K562 (cell line): ENCODE data around the gene MEX3D. TPM values are rescaled to one million over a fixed set of nuclear protein-coding genes. Genes with fewer than 3 reads are reported as not detected.

Experiments used
- CBFA2T2 ChIP-seq: fragments of 450-650 bp; conservative IDR thresholded peaks from 2 replicates; pipeline ENCODE4 v1.6.1; 2017; ENCODE audit warnings: mild to moderate bottlenecking
- FOSL1 ChIP-seq: fragments of 200-800 bp; sonication (Bioruptor generic); conservative IDR thresholded peaks from 2 replicates; pipeline ENCODE4 v1.6.1; 2016; ENCODE audit warnings: missing genetic modification characterization, missing compliant biosample characterization
- JUND ChIP-seq, 2 experiments: IDR thresholded peaks; 2 replicates in 1 of 2; 3 replicates in 1 of 2; pipeline ENCODE4 v1.6.1; 2011; ENCODE audit warnings: borderline replicate concordance in 2 of 2, low read depth in 2 of 2, low read length in 2 of 2, improper control_type of control experiment in 1 of 2, missing biosample characterization in 1 of 2, missing genetic modification characterization in 1 of 2, missing genetic modification reagents in 1 of 2
- POLR3A ChIP-seq: IDR thresholded peaks from 2 replicates; pipeline ENCODE4 v1.6.1; 2011; ENCODE audit warnings: borderline replicate concordance, mild to moderate bottlenecking, moderate library complexity; ENCODE audit not compliant: insufficient read length, insufficient read depth; ENCODE audit errors: extremely low read depth
- SIRT6 ChIP-seq: IDR thresholded peaks from one replicate; pipeline ENCODE4 v1.6.1; 2012; ENCODE audit warnings: low read depth, mild to moderate bottlenecking, control low read depth, inconsistent platforms, low read length, moderate library complexity
- SMAD2 ChIP-seq: fragments of 150-350 bp; IDR thresholded peaks from 2 replicates; pipeline ENCODE4 v1.6.1; 2014; ENCODE audit warnings: low read depth, mild to moderate bottlenecking, low read length
- TEAD2 ChIP-seq: fragments of 450-650 bp; IDR thresholded peaks from 2 replicates; pipeline ENCODE4 v1.6.1; 2016; ENCODE audit warnings: missing genetic modification characterization, control low read depth, missing compliant biosample characterization
- U2AF1 ChIP-seq: fragments of 200-400 bp; formaldehyde crosslinking; optimal IDR thresholded peaks from 2 replicates; pipeline ENCODE3; 2017; ENCODE audit warnings: mild to moderate bottlenecking, low read depth, low read length, moderate library complexity
- ZNF263 ChIP-seq: sonication (generic); formaldehyde crosslinking; IDR thresholded peaks from 2 replicates; pipeline ENCODE4 v1.8.0; 2022; ENCODE audit warnings: mild to moderate bottlenecking, missing genetic modification reagents, borderline replicate concordance
- polyA plus RNA-seq, 8 experiments: library from polyadenylated mRNA; depleted of rRNA in 4 of 8; stranded (reverse) in 5 of 8; unstranded in 3 of 8; fragments of >200 nt; fragmentation: Nextera tagmentation in 2 of 8; fragmentation: Illumina TruSeq in 1 of 8; extraction: Ambion mirVana in 2 of 8; extraction: Trizol in 1 of 8; gene quantifications; 2 replicates each; pipeline versions ENCODE4 v1.2.1 to v1.2.3, GENCODE V29; 2011 to 2014; ENCODE audit warnings: inconsistent platforms in 1 of 8, missing spikeins in 1 of 8
- total RNA-seq, 7 experiments: library from RNA; depleted of rRNA in 6 of 7; stranded (reverse); fragments of >200 nt in 6 of 7; fragmentation: Illumina TruSeq in 2 of 7; extraction: Trizol in 2 of 7; gene quantifications; 2 replicates each; pipeline versions ENCODE4 v1.2.1 to v1.2.3, GENCODE V29; 2011 to 2021; ENCODE audit warnings: low replicate concordance in 1 of 7
- TF ChIP-seq, protein P1 (sequence below): fragments of 200-600 bp; sonication (generic); IDR thresholded peaks from one replicate; pipeline ENCODE4 v1.6.1; 2012; ENCODE audit warnings: mild to moderate bottlenecking, low read depth, low read length, inconsistent platforms
- TF ChIP-seq, protein P2 (sequence below): fragments of 450-650 bp; formaldehyde crosslinking; IDR thresholded peaks from 2 replicates; pipeline ENCODE4 v1.4.0; 2020; ENCODE audit warnings: mild to moderate bottlenecking
- TF ChIP-seq, protein P3 (sequence below): sonication (generic); formaldehyde crosslinking; IDR thresholded peaks from 2 replicates; pipeline ENCODE4 v1.8.0; 2023; ENCODE audit warnings: mild to moderate bottlenecking, missing genetic modification reagents

Gene MEX3D
- total and polyA plus RNA-seq, 9 of the 15 experiments (the other 6 are each of a cell fraction or from before 2014, with no cell fraction given), result 1.7 to 39.3 (median 5.7) TPM

DNA sequence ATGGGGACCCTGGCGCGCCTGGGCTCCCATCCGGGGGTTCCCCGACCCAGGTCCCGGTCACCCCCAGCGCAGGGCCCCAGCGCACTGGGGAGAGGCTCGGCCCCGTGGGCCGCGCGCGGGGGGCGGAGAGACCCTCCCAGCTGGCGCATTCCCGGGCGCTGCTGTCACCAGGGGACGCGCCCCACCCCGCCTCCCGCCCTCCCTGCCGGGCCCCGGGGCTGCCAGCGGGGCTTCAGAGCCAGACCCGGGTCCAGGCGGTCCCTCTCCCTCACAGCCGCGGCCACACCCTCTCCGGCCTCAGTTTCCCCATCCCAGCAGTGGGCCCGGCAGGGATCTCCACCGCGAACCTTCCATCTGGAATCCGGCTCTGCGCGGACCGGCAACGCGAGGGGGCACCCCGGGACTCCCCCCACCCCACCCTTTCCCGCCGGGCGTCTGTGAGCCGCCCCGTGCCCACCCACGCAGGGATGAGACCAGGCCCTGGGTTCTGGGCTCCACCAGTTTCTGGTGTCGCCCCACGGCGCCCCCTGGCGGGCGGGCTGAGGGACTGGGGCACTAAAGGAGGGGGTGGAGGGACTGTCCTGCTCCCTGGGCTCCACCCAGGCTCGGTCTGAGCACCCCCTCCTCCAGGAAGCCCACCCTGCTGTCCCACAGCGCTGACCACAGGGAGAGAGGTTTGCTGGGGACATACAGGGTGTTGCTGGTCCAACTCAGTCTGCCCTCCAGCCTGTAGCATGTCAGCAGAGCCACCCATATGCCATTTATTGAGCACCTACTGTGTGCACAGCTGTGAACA lies 54.4 kb downstream of the MEX3D start (continued):
- TF ChIP-seq, protein P1, sequence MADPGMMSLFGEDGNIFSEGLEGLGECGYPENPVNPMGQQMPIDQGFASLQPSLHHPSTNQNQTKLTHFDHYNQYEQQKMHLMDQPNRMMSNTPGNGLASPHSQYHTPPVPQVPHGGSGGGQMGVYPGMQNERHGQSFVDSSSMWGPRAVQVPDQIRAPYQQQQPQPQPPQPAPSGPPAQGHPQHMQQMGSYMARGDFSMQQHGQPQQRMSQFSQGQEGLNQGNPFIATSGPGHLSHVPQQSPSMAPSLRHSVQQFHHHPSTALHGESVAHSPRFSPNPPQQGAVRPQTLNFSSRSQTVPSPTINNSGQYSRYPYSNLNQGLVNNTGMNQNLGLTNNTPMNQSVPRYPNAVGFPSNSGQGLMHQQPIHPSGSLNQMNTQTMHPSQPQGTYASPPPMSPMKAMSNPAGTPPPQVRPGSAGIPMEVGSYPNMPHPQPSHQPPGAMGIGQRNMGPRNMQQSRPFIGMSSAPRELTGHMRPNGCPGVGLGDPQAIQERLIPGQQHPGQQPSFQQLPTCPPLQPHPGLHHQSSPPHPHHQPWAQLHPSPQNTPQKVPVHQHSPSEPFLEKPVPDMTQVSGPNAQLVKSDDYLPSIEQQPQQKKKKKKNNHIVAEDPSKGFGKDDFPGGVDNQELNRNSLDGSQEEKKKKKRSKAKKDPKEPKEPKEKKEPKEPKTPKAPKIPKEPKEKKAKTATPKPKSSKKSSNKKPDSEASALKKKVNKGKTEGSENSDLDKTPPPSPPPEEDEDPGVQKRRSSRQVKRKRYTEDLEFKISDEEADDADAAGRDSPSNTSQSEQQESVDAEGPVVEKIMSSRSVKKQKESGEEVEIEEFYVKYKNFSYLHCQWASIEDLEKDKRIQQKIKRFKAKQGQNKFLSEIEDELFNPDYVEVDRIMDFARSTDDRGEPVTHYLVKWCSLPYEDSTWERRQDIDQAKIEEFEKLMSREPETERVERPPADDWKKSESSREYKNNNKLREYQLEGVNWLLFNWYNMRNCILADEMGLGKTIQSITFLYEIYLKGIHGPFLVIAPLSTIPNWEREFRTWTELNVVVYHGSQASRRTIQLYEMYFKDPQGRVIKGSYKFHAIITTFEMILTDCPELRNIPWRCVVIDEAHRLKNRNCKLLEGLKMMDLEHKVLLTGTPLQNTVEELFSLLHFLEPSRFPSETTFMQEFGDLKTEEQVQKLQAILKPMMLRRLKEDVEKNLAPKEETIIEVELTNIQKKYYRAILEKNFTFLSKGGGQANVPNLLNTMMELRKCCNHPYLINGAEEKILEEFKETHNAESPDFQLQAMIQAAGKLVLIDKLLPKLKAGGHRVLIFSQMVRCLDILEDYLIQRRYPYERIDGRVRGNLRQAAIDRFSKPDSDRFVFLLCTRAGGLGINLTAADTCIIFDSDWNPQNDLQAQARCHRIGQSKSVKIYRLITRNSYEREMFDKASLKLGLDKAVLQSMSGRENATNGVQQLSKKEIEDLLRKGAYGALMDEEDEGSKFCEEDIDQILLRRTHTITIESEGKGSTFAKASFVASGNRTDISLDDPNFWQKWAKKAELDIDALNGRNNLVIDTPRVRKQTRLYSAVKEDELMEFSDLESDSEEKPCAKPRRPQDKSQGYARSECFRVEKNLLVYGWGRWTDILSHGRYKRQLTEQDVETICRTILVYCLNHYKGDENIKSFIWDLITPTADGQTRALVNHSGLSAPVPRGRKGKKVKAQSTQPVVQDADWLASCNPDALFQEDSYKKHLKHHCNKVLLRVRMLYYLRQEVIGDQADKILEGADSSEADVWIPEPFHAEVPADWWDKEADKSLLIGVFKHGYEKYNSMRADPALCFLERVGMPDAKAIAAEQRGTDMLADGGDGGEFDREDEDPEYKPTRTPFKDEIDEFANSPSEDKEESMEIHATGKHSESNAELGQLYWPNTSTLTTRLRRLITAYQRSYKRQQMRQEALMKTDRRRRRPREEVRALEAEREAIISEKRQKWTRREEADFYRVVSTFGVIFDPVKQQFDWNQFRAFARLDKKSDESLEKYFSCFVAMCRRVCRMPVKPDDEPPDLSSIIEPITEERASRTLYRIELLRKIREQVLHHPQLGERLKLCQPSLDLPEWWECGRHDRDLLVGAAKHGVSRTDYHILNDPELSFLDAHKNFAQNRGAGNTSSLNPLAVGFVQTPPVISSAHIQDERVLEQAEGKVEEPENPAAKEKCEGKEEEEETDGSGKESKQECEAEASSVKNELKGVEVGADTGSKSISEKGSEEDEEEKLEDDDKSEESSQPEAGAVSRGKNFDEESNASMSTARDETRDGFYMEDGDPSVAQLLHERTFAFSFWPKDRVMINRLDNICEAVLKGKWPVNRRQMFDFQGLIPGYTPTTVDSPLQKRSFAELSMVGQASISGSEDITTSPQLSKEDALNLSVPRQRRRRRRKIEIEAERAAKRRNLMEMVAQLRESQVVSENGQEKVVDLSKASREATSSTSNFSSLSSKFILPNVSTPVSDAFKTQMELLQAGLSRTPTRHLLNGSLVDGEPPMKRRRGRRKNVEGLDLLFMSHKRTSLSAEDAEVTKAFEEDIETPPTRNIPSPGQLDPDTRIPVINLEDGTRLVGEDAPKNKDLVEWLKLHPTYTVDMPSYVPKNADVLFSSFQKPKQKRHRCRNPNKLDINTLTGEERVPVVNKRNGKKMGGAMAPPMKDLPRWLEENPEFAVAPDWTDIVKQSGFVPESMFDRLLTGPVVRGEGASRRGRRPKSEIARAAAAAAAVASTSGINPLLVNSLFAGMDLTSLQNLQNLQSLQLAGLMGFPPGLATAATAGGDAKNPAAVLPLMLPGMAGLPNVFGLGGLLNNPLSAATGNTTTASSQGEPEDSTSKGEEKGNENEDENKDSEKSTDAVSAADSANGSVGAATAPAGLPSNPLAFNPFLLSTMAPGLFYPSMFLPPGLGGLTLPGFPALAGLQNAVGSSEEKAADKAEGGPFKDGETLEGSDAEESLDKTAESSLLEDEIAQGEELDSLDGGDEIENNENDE, result no peak
- TF ChIP-seq U2AF1, result no peak
- TF ChIP-seq, protein P2, sequence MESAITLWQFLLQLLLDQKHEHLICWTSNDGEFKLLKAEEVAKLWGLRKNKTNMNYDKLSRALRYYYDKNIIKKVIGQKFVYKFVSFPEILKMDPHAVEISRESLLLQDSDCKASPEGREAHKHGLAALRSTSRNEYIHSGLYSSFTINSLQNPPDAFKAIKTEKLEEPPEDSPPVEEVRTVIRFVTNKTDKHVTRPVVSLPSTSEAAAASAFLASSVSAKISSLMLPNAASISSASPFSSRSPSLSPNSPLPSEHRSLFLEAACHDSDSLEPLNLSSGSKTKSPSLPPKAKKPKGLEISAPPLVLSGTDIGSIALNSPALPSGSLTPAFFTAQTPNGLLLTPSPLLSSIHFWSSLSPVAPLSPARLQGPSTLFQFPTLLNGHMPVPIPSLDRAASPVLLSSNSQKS (CRISPR knock-in tag), result no peak
- no peak for TF ChIP-seq POLR3A
- no peak for TF ChIP-seq FOSL1 (tag)
- TF ChIP-seq ZNF263 (CRISPR knock-in tag), result peak; percentile 57; the same call in 1 of the 2 replicates
- TF ChIP-seq, protein P3, sequence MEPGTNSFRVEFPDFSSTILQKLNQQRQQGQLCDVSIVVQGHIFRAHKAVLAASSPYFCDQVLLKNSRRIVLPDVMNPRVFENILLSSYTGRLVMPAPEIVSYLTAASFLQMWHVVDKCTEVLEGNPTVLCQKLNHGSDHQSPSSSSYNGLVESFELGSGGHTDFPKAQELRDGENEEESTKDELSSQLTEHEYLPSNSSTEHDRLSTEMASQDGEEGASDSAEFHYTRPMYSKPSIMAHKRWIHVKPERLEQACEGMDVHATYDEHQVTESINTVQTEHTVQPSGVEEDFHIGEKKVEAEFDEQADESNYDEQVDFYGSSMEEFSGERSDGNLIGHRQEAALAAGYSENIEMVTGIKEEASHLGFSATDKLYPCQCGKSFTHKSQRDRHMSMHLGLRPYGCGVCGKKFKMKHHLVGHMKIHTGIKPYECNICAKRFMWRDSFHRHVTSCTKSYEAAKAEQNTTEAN (CRISPR knock-in tag), result no peak
- TF ChIP-seq TEAD2 (tag), result no peak
- TF ChIP-seq JUND (IDR thresholded peaks at IDR 0.05; ENCODE audit: borderline replicate concordance, low read depth, low read length), result no peak; the same call in 1 of the 2 replicates
- TF ChIP-seq JUND (tag; IDR thresholded peaks at IDR 0.05; ENCODE audit: borderline replicate concordance, low read depth, low read length), result no peak; the same call in 2 of the 3 replicates
- no peak for TF ChIP-seq CBFA2T2
- no peak for TF ChIP-seq SIRT6
- TF ChIP-seq SMAD2, result no peak
